ENCODE data around the gene SLIT2. TPM values are rescaled to one million over a fixed set of nuclear protein-coding genes. Genes with fewer than 3 reads are reported as not detected.

SLIT2 gene
- total RNA-seq, 1 experiment from 2014 or later, result 1.9 TPM

DNA sequence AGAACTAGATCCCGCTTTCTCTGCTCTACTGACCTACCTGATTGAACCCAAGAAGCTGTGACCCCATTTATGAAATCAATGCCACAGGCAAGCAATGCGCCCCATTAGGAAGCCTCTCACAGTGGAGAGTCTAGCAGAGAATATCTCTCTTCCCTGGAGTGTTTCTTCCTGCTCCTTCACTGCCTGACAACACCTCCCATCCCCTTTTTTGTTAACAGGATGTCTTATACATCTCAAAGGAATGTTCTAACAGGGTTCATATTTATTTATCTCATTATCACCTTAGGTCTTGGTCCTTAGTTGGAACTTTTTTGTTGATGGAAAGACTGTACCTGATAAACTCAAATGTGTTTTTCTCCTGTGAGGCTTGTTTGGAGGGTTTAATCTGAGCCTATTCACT lies 35.5 kb downstream of the SLIT2 start:
- Histone ChIP-seq H3K27me3 (no peaks in the 10 kb centered on the region), H3K9me3 (no peaks in the 10 kb centered on the region), H3K4me3 (no peak overlapping the region), H3K36me3 (no peaks in the 10 kb centered on the region)
- DNase-seq, result no peak

DNA sequence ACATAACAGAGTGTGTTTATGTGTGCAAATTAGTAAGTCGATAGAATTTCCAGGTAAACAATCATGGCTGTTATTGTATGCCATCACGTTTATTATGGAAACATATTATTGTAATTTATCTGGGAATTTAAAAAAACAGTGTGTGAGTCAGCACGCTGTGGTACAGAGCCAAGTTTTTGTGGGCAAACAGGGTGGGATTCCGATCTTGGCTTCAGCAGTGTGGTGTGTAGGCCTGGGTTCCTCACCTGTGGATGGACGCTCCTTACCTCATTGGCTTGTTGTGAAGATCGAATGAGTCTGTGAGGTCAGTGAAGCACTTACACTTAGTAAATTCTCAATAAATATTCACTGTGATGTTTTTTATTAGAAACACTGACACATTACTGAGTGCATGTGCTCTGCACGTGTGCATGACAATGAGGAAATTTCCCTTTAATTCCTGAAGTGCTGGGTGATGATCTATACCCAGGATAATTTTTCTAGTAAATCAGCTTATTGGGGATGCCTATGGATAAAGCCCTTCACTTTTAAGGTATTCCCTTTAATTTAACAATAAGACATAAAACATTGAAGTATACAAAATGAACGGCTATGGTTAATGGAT lies 36.4 kb downstream of the SLIT2 start:
- Histone ChIP-seq H3K27me3 (no peaks in the 10 kb centered on the region), H3K36me3 (no peaks in the 10 kb centered on the region), H3K4me3 (no peak overlapping the region), H3K9me3 (no peaks in the 10 kb centered on the region)
- DNase-seq, result no peak

DNA sequence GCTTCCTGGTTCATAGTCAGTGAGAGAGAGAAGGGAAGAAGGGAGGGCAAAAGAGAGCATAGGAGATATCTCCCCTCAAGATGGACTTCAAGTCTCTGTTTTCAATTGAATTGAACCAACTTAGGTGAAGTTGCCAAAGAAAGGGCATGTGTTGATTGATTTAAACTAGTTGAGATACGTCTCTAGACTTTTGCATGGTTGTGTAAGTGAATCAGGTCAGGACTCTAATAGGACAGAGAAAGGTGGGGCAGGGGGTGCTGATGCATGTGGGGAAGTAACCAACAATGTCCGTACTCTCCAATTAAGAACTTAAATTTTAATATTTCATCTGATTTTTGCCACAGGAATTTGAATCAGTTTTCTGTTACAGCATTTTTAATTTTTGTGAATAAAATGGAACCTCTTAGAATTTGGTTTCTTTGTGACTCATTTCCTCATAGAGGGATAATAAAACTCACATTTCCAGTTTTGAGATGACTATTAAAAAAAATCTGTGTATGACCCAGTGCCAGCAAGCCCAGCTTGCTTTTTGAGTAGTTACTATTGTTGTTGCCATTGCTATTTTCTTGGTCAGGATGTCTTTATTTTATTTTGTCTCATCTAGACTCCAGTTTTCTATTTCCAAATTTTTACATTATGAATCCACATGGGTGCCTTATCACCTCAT lies 37.3 kb downstream of the SLIT2 start:
- no peaks in the 10 kb centered on the region for H3K27me3 ChIP-seq
- no peaks in the 10 kb centered on the region for H3K36me3 ChIP-seq
- no peak overlapping the region for H3K4me3 ChIP-seq
- no peaks in the 10 kb centered on the region for H3K9me3 ChIP-seq
- no peak for DNase-seq

DNA sequence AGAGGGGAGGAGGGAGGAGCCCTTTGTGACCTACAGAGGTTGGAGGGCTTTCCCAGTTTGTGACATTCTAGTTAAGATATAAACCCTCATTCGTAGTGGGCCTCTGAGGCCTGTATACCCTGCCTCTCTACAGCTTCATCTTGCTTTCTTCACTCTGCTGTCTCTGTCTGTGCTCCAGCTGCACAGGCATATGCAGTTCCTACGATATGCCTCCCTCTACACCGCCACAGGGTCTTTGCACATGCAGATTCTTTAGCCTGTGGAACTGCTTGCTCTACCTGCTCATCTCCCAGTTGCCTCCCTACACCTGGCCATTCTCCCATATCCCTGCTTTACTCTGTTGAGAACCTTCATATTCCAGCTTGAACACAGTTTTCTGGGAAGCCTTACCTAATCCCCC lies 38.1 kb downstream of the SLIT2 start:
- Histone ChIP-seq H3K27me3 (no peaks in the 10 kb centered on the region), H3K9me3 (no peaks in the 10 kb centered on the region), H3K36me3 (no peaks in the 10 kb centered on the region), H3K4me3 (no peak overlapping the region)
- no peak for DNase-seq

DNA sequence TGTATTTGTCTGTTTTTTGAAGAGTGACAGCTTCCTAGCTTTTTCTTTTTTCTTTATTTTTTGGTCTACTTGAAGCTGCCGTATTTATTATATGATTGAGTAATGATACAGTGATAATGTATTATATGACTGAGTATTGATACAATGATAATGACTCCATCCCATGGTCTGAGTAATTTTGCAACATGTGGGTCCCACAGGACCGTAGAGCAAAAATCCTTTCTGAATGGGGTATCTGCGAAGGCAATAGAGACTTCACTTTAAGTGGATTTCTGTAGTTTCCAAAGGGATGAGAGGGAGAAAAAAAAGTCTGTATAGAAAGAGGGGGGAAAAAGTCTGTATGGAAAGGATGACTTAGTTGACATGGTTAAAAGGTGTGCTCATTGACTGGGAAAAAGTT lies 41.0 kb downstream of the SLIT2 start:
- Histone ChIP-seq H3K9me3 (no peaks in the 10 kb centered on the region), H3K36me3 (no peaks in the 10 kb centered on the region), H3K27me3 (no peaks in the 10 kb centered on the region)

DNA sequence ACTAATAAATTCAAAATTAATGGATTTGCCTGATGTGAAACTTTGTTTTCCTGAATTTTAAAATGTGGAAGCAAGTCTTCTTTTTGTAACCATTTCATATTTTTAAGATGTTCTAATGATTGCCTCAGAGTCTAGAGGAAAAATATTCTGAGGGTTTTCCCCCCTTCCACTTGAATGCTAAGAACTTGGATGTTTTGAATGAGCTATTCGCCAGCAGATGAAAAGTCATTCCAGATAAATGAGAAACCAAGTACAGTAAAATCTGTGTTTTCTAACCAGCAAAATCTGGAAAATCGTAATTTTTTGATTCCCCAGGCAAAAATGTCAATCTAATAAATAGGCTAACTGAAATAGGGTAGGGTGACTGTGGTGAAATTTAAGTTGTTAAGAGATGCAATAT lies 45.6 kb downstream of the SLIT2 start:
- DNase-seq, result no peak

More for the DNA sequence above, 41.0 kb downstream of the SLIT2 start:
- DNase-seq, result no peak
- no peak overlapping the region for H3K4me3 ChIP-seq

DNA sequence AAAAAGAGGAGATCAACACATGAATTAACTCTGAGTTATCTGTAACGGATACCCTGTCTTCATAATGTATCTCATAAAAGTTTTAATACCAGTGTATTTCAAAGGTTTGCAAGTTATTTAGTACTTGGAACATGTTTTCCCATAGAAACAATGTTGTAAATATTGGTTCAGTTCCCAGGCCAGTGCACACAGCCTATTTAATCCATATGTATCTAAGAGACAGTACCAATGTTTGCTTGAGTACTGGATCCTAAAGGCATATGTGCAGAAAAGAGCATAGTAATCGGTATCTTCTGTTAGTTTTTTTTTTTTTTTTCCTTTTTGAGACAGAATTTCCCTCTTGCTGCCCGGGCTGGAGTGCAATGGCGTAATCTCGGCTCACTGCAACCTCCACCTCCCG lies 46.1 kb downstream of the SLIT2 start:
- no peak overlapping the region for H3K4me3 ChIP-seq
- H3K9me3 ChIP-seq, result no peaks in the 10 kb centered on the region
- no peaks in the 10 kb centered on the region for H3K36me3 ChIP-seq
- no peak for DNase-seq
- H3K27me3 ChIP-seq, result no peaks in the 10 kb centered on the region

More for the DNA sequence above, 45.6 kb downstream of the SLIT2 start:
- H3K9me3 ChIP-seq, result no peaks in the 10 kb centered on the region
- H3K27me3 ChIP-seq, result no peaks in the 10 kb centered on the region
- H3K36me3 ChIP-seq, result no peaks in the 10 kb centered on the region
- H3K4me3 ChIP-seq, result no peak overlapping the region

DNA sequence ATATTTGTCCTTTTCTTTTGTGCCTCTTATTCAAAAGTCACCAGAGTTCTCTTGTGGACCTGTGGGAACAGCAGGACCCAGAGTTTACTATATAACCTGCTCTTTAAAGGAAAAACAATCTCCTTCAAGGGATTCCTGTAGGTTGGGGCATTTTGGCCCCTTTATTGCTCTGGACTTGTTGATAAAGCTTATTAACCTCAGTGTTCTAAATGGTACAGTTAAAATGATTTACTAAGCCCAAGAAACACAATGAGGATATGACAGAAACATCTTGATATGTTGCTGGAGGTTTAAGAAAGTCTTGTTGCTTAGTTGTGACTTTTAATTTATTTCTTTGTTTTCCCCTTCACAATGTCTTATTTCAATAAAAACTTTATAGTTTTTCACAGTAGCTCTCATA lies 46.8 kb downstream of the SLIT2 start:
- Histone ChIP-seq H3K36me3 (no peaks in the 10 kb centered on the region), H3K27me3 (no peaks in the 10 kb centered on the region), H3K9me3 (no peaks in the 10 kb centered on the region), H3K4me3 (no peak overlapping the region)
- DNase-seq, result no peak

DNA sequence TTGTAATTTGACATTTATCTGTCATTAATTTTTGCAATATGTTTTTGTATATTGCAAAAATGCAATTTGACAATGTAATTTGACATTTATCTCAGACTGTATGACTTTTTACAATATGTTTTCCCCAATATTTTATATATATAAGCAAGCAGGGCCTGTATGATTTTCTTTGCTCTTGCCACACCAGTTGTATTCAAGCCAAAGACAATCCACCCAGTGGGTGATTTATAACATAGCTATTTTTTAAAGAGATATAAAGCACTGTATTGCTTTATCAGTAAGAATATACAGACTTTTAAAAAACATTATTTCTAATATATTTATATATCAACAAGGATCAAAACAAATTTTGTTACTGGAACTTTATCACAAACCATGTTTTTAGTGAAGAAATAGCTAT lies 47.3 kb downstream of the SLIT2 start:
- Histone ChIP-seq H3K36me3 (no peaks in the 10 kb centered on the region), H3K27me3 (no peaks in the 10 kb centered on the region), H3K9me3 (no peaks in the 10 kb centered on the region), H3K4me3 (no peak overlapping the region)
- DNase-seq, result no peak

DNA sequence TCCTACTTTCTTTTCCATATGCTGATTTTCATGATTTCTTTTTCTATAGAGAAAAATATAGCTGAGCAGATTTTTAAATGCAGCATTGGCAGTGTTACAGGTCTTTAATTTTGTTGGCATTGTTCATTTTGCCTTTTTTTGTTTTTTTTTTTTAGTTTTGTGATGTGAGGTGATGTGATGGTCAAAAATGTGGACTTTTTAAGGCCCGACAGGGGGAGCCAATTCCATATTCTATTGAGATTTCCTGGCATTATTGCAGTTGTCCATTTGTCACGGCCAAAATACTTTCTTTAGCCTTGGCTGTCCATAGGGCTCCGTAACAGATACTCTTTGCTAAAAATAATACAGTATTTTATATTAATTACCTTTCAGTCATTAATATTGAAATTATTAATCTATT lies 47.8 kb downstream of the SLIT2 start:
- no peaks in the 10 kb centered on the region for H3K36me3 ChIP-seq
- no peak overlapping the region for H3K4me3 ChIP-seq
- no peaks in the 10 kb centered on the region for H3K27me3 ChIP-seq
- no peak for DNase-seq
- H3K9me3 ChIP-seq, result no peaks in the 10 kb centered on the region

DNA sequence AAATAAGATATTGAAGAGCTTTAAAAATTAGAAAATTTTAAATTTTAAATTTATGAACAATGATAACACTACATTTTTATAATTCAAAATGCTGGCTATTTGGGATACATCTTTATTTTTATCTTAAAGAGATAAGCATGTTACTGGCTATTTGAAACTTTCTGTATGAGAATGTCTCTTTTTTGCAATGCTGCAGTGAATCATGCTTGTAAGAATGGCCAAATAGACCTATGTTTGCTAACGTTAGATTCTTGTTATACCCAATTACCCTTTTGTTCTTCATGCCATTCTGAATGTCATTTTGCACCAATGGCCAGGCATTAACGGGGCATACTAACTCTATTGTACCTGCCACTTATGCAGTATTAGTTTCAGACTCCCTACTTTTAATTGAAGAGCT lies 49.5 kb downstream of the SLIT2 start:
- Histone ChIP-seq H3K36me3 (no peaks in the 10 kb centered on the region), H3K27me3 (no peaks in the 10 kb centered on the region), H3K4me3 (no peak overlapping the region), H3K9me3 (no peaks in the 10 kb centered on the region)
- no peak for DNase-seq

All from MG63 (cell line).